Measurements from ENCODE around the gene RGPD6. TPM values are rescaled to one million over a fixed set of nuclear protein-coding genes. Genes with fewer than 3 reads are reported as not detected.
"Not testable (repeated sequence)": the region's sequence is repeated elsewhere in the genome, so short reads cannot be mapped to it uniquely, and the experiment has no call there.

RGPD6 gene
- 13.7 and 16.4 TPM in 2 replicates for total RNA-seq (ENCODE audit: low replicate concordance)
- long read RNA-seq, partial matches to known transcripts = 17 of 21 reads
- long read RNA-seq, other reads (novel, unspliced or antisense) = 4 of 21 reads

GRCh38 chr2:110576763-110577416, at the start of gene RGPD6:
Gene RGPD6 (minus strand): TSS chr2:110577222. CDS start chr2:110577024, 198 bp downstream.
- not testable (repeated sequence) for H3K27me3 Mint-ChIP-seq; H3K4me3 Mint-ChIP-seq; H3K9me3 Mint-ChIP-seq; H3K27ac Mint-ChIP-seq; DNase-seq (ENCODE audit: extremely low spot score, unreplicated experiment); H3K36me3 Mint-ChIP-seq; H3K4me1 Mint-ChIP-seq (ENCODE audit: unreplicated experiment)

- DNase-seq (ENCODE audit: extremely low spot score, unreplicated experiment); H3K4me3 Mint-ChIP-seq; H3K36me3 Mint-ChIP-seq; H3K27me3 Mint-ChIP-seq; H3K9me3 Mint-ChIP-seq; H3K27ac Mint-ChIP-seq; H3K4me1 Mint-ChIP-seq (ENCODE audit: unreplicated experiment): not testable (repeated sequence)
Observed at GRCh38 chr2:110619326-110619939, 42.4 kb upstream of the RGPD6 start.

GRCh38 chr2:110613927-110614326, 36.9 kb upstream of the RGPD6 start:
- H3K4me1 Mint-ChIP-seq (ENCODE audit: unreplicated experiment); H3K36me3 Mint-ChIP-seq; H3K9me3 Mint-ChIP-seq; H3K27me3 Mint-ChIP-seq; H3K4me3 Mint-ChIP-seq; DNase-seq (ENCODE audit: extremely low spot score, unreplicated experiment); H3K27ac Mint-ChIP-seq: not testable (repeated sequence)

GRCh38 chr2:110610613-110611250, 33.7 kb upstream of the RGPD6 start:
- not testable (repeated sequence) for H3K36me3 Mint-ChIP-seq; H3K4me1 Mint-ChIP-seq (ENCODE audit: unreplicated experiment); H3K9me3 Mint-ChIP-seq; H3K4me3 Mint-ChIP-seq; H3K27ac Mint-ChIP-seq
- DNase-seq (ENCODE audit: extremely low spot score, unreplicated experiment) = peak; percentile 55
- peaks cover 11% of the 10 kb centered on the region for H3K27me3 Mint-ChIP-seq

GRCh38 chr2:110609843-110610612, 33.0 kb upstream of the RGPD6 start:
- H3K9me3 Mint-ChIP-seq; H3K36me3 Mint-ChIP-seq; H3K4me1 Mint-ChIP-seq (ENCODE audit: unreplicated experiment); H3K4me3 Mint-ChIP-seq; H3K27ac Mint-ChIP-seq: not testable (repeated sequence)
- H3K27me3 Mint-ChIP-seq = peaks cover 13% of the 10 kb centered on the region
- peak; percentile 57 for DNase-seq (ENCODE audit: extremely low spot score, unreplicated experiment)

GRCh38 chr2:110608788-110609502, 31.9 kb upstream of the RGPD6 start:
- not testable (repeated sequence) for H3K4me1 Mint-ChIP-seq (ENCODE audit: unreplicated experiment); H3K36me3 Mint-ChIP-seq; H3K27ac Mint-ChIP-seq; H3K4me3 Mint-ChIP-seq; DNase-seq (ENCODE audit: extremely low spot score, unreplicated experiment); H3K9me3 Mint-ChIP-seq
- H3K27me3 Mint-ChIP-seq = peaks cover 13% of the 10 kb centered on the region

GRCh38 chr2:110605057-110605456, 28.0 kb upstream of the RGPD6 start:
- not testable (repeated sequence) for H3K27ac Mint-ChIP-seq, H3K4me3 Mint-ChIP-seq

GRCh38 chr2:110603917-110604591, 27.0 kb upstream of the RGPD6 start:
- not testable (repeated sequence) for DNase-seq (ENCODE audit: extremely low spot score, unreplicated experiment); H3K27ac Mint-ChIP-seq; H3K9me3 Mint-ChIP-seq; H3K4me3 Mint-ChIP-seq; H3K36me3 Mint-ChIP-seq; H3K4me1 Mint-ChIP-seq (ENCODE audit: unreplicated experiment)
- H3K27me3 Mint-ChIP-seq = peaks cover 13% of the 10 kb centered on the region

More at GRCh38 chr2:110605057-110605456, 28.0 kb upstream of the RGPD6 start:
- DNase-seq (ENCODE audit: extremely low spot score, unreplicated experiment) = peak; percentile 59
- H3K4me1 Mint-ChIP-seq (ENCODE audit: unreplicated experiment); H3K36me3 Mint-ChIP-seq; H3K9me3 Mint-ChIP-seq: not testable (repeated sequence)
- peaks cover 13% of the 10 kb centered on the region for H3K27me3 Mint-ChIP-seq

GRCh38 chr2:110602139-110602538, 25.1 kb upstream of the RGPD6 start:
- not testable (repeated sequence) for DNase-seq (ENCODE audit: extremely low spot score, unreplicated experiment); H3K27ac Mint-ChIP-seq; H3K9me3 Mint-ChIP-seq; H3K4me1 Mint-ChIP-seq (ENCODE audit: unreplicated experiment); H3K36me3 Mint-ChIP-seq; H3K4me3 Mint-ChIP-seq; H3K27me3 Mint-ChIP-seq

- H3K4me3 Mint-ChIP-seq; H3K27ac Mint-ChIP-seq; H3K36me3 Mint-ChIP-seq; H3K27me3 Mint-ChIP-seq; H3K9me3 Mint-ChIP-seq; H3K4me1 Mint-ChIP-seq (ENCODE audit: unreplicated experiment); DNase-seq (ENCODE audit: extremely low spot score, unreplicated experiment): not testable (repeated sequence)
Observed at GRCh38 chr2:110591973-110592372, 15.0 kb upstream of the RGPD6 start.

- DNase-seq (ENCODE audit: extremely low spot score, unreplicated experiment); H3K27me3 Mint-ChIP-seq; H3K4me3 Mint-ChIP-seq; H3K4me1 Mint-ChIP-seq (ENCODE audit: unreplicated experiment); H3K27ac Mint-ChIP-seq; H3K36me3 Mint-ChIP-seq; H3K9me3 Mint-ChIP-seq: not testable (repeated sequence)
Observed at GRCh38 chr2:110589677-110590330, 12.8 kb upstream of the RGPD6 start.

GRCh38 chr2:110588520-110588919, 11.5 kb upstream of the RGPD6 start:
- not testable (repeated sequence) for H3K9me3 Mint-ChIP-seq; H3K27ac Mint-ChIP-seq; H3K36me3 Mint-ChIP-seq; H3K4me3 Mint-ChIP-seq; H3K4me1 Mint-ChIP-seq (ENCODE audit: unreplicated experiment); H3K27me3 Mint-ChIP-seq; DNase-seq (ENCODE audit: extremely low spot score, unreplicated experiment)
